OCI-LY3 (cell line): Measurements from ENCODE around the gene LTBP2.

Experiments used
- EZH2phosphoT487 ChIP-seq: fragments of 200-600 bp; shearing (Covaris generic); IDR thresholded peaks from 2 replicates; pipeline ENCODE4 v1.6.1; 2018; ENCODE audit warnings: antibody characterized with exemption, mixed run types, low read depth
- TF ChIP-seq, protein P1 (sequence below): fragments of 200-600, 300-600 bp; sonication (generic); IDR thresholded peaks from 2 replicates; pipeline ENCODE4 v1.5.1; 2014; ENCODE audit warnings: antibody characterized with exemption, low read length, low read depth

DNA sequence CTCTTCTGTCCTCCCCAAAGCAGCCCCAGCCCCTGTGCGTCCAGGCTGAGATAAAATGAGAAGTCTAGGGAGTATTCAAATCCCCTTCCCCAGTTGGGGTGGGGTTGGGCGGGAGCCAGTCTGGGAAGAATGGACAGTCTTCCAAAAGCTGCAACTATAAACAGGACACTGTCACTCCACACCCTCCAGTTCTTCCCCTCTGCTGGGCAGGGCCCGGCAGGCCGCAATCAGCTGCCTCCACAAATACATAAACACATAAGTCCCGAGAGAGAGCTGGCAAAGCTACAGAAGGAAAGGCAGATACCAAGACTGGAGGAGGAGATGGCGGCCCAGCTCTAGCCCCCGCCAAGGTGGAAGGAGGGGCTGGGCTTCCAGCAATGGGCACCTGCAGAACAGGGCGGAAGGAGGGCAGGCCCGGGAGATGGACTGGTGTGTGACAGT is 12.7 kb downstream of the LTBP2 start:
- TF ChIP-seq, protein P1, sequence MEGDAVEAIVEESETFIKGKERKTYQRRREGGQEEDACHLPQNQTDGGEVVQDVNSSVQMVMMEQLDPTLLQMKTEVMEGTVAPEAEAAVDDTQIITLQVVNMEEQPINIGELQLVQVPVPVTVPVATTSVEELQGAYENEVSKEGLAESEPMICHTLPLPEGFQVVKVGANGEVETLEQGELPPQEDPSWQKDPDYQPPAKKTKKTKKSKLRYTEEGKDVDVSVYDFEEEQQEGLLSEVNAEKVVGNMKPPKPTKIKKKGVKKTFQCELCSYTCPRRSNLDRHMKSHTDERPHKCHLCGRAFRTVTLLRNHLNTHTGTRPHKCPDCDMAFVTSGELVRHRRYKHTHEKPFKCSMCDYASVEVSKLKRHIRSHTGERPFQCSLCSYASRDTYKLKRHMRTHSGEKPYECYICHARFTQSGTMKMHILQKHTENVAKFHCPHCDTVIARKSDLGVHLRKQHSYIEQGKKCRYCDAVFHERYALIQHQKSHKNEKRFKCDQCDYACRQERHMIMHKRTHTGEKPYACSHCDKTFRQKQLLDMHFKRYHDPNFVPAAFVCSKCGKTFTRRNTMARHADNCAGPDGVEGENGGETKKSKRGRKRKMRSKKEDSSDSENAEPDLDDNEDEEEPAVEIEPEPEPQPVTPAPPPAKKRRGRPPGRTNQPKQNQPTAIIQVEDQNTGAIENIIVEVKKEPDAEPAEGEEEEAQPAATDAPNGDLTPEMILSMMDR = no peak
- TF ChIP-seq EZH2phosphoT487 = no peak
